Thyroid gland (tissue), 4 donors: ENCODE results near the gene MOCS2.

Experiments used
- POLR2A ChIP-seq, 2 donors: fragments of 450-650 bp; IDR thresholded peaks; one replicate each; pipeline ENCODE4 v1.6.1; 2017; ENCODE audit warnings: antibody characterized with exemption in 2 of 2, mild to moderate bottlenecking in 2 of 2, moderate library complexity in 1 of 2
- TF ChIP-seq, protein P1 (sequence below), 6 experiments: fragments of 200-600 bp in 3 of 6; fragments of 450-650 bp in 3 of 6; sonication (generic) in 3 of 6; IDR thresholded peaks; one replicate each; pipeline ENCODE4 v1.5.1; 2016 to 2019; ENCODE audit warnings: antibody characterized with exemption in 6 of 6, mild to moderate bottlenecking in 2 of 6, inconsistent platforms in 1 of 6, moderate library complexity in 1 of 6

- TF ChIP-seq, protein P1, sequence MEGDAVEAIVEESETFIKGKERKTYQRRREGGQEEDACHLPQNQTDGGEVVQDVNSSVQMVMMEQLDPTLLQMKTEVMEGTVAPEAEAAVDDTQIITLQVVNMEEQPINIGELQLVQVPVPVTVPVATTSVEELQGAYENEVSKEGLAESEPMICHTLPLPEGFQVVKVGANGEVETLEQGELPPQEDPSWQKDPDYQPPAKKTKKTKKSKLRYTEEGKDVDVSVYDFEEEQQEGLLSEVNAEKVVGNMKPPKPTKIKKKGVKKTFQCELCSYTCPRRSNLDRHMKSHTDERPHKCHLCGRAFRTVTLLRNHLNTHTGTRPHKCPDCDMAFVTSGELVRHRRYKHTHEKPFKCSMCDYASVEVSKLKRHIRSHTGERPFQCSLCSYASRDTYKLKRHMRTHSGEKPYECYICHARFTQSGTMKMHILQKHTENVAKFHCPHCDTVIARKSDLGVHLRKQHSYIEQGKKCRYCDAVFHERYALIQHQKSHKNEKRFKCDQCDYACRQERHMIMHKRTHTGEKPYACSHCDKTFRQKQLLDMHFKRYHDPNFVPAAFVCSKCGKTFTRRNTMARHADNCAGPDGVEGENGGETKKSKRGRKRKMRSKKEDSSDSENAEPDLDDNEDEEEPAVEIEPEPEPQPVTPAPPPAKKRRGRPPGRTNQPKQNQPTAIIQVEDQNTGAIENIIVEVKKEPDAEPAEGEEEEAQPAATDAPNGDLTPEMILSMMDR (IDR thresholded peaks at IDR 0.05) = no peak
- no peak for TF ChIP-seq POLR2A (IDR thresholded peaks at IDR 0.05)
These were observed 29.3 kb downstream of the MOCS2 start for GRCh38 chr5:53080271-53080670.
